ENCODE measurements around the gene PTH1R. TPM values are rescaled to one million over a fixed set of nuclear protein-coding genes. Genes with fewer than 3 reads are reported as not detected.

The PTH1R gene
- total RNA-seq, 2 donors from 2014 or later = not detected

GRCh38 chr3:46867550-46867898, 10.0 kb upstream of the PTH1R start:
- no peak for DNase-seq (ENCODE audit: low spot score in 2 of 2)
- Mint-ChIP-seq H3K27ac (no peak overlapping the region), H3K36me3 (no peaks in the 10 kb centered on the region), H3K9me3 (no peaks in the 10 kb centered on the region)
- ATAC-seq = no peak

DNA sequence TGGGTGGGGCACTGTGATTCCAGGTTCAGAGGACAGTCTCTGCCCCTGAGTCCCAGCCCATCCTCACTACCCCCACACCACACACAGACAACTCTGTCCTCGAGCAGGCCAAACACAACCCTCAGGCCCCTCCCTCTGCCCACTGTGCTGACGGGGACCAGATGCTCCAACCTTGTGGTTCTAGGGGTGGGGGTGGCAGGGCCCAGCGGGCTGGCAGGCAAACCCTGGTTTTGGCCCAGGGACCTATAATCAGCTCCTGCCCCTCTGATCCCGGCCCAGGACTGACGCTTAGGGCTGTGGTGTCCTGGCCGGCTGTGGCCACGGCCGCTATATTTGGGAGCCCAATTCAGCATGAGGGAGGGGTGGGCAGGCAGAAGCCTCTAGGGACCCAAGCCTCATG, 9.2 kb upstream of the PTH1R start:
- Mint-ChIP-seq H3K9me3 (no peaks in the 10 kb centered on the region), H3K27ac (no peak overlapping the region), H3K36me3 (no peaks in the 10 kb centered on the region)
- DNase-seq (ENCODE audit: low spot score in 2 of 2) (no peak), ATAC-seq (no peak)

DNA sequence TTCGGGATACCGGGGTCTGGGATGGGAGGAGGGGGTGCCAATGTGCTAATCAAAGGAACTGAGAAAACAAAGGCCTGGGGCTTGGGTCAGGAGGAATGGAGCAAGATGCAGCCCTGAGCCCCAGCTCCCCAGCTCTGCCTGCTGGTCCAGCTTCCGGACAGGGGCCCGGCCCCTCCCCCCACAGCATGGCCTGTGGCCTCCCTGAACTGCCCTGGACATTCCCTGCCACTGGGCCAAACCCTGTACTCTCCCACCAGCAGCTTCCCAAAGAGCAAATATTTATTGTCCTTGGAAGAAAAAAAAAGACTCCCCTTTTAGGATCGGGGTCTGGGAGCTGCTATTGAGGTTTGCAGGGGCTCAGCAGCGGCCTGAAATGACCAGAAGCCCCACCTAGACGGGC, 8.6 kb upstream of the PTH1R start:
- no peak for DNase-seq (ENCODE audit: low spot score in 2 of 2)
- Mint-ChIP-seq H3K9me3 (no peaks in the 10 kb centered on the region), H3K27ac (no peak overlapping the region), H3K36me3 (no peaks in the 10 kb centered on the region)
- no peak for ATAC-seq

- ATAC-seq (no peak), DNase-seq (ENCODE audit: low spot score in 2 of 2) (no peak)
- Mint-ChIP-seq H3K27ac (no peak overlapping the region), H3K9me3 (no peaks in the 10 kb centered on the region), H3K36me3 (no peaks in the 10 kb centered on the region)
Observed at GRCh38 chr3:46869440-46869839, 8.1 kb upstream of the PTH1R start.

DNA sequence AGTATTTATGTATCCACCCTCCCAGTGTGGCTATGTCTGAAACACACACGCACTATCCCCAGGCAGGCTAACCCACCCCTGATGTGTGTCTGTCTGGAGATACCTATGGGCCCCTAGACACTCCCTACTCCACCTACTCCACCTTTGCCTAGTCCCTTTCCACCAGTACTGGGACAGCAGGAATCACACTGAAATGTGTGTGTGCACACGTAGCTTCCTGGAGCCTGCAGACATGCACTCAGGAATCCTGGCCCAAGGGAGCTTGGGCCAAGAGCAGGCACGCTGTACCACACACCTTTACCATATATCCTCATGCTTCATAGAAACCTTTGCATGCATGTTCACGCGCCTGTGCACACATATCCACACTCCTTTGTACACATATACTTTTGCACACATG, 6.9 kb upstream of the PTH1R start:
- ATAC-seq = no peak
- no peaks in the 10 kb centered on the region for H3K9me3 Mint-ChIP-seq
- H3K36me3 Mint-ChIP-seq = no peaks in the 10 kb centered on the region
- DNase-seq (ENCODE audit: low spot score in 2 of 2) = no peak
- H3K27ac Mint-ChIP-seq = no peak overlapping the region

GRCh38 chr3:46871222-46871621, 6.3 kb upstream of the PTH1R start:
- no peak for ATAC-seq
- no peaks in the 10 kb centered on the region for H3K9me3 Mint-ChIP-seq
- no peak overlapping the region for H3K27ac Mint-ChIP-seq
- no peak for DNase-seq (ENCODE audit: low spot score in 2 of 2)
- H3K36me3 Mint-ChIP-seq = no peaks in the 10 kb centered on the region

DNA sequence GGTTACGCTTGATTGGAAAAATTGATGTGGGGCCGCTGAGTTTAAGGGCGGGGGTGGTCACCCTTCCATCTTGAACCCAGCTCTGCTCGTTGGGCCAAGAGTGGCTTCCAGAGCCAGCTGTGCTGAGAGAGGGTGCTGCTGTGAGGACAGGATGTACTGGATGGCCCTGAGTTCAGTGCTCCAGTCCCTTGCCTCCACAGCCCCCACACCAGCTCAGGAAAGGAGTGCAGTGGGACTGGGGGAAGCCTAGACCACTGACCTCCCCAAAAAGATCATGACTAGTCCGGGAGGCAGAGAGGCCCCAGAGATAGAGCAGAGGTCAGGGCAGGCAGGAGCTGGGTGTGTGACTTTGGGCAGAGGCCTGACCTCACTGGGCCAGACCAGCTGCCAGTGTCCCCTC, 4.0 kb upstream of the PTH1R start:
- ATAC-seq (peak in 1 of 2 donors; percentile 11), DNase-seq (ENCODE audit: low spot score in 2 of 2) (no peak)
- Mint-ChIP-seq H3K9me3 (no peaks in the 10 kb centered on the region), H3K36me3 (no peaks in the 10 kb centered on the region), H3K27ac (no peak overlapping the region)

- Mint-ChIP-seq H3K36me3 (no peaks in the 10 kb centered on the region), H3K27ac (no peak overlapping the region), H3K9me3 (no peaks in the 10 kb centered on the region)
- ATAC-seq (no peak), DNase-seq (ENCODE audit: low spot score in 2 of 2) (no peak)
Observed at GRCh38 chr3:46874430-46874829, 3.1 kb upstream of the PTH1R start.

- DNase-seq (ENCODE audit: low spot score in 2 of 2) (no peak), ATAC-seq (no peak)
- H3K27ac Mint-ChIP-seq = no peak overlapping the region
- H3K36me3 Mint-ChIP-seq = peaks cover 0 to 4% of the 10 kb centered on the region in 2 donors
- no peaks in the 10 kb centered on the region for H3K9me3 Mint-ChIP-seq
Observed at GRCh38 chr3:46875560-46875959, 2.0 kb upstream of the PTH1R start.

- peaks cover 0 to 7% of the 10 kb centered on the region in 2 donors for H3K36me3 Mint-ChIP-seq
- ATAC-seq (no peak), DNase-seq (ENCODE audit: low spot score in 2 of 2) (no peak)
- no peak overlapping the region for H3K27ac Mint-ChIP-seq
- H3K9me3 Mint-ChIP-seq = no peaks in the 10 kb centered on the region
Observed at GRCh38 chr3:46876313-46877300, 914 bp upstream of the PTH1R start.

DNA sequence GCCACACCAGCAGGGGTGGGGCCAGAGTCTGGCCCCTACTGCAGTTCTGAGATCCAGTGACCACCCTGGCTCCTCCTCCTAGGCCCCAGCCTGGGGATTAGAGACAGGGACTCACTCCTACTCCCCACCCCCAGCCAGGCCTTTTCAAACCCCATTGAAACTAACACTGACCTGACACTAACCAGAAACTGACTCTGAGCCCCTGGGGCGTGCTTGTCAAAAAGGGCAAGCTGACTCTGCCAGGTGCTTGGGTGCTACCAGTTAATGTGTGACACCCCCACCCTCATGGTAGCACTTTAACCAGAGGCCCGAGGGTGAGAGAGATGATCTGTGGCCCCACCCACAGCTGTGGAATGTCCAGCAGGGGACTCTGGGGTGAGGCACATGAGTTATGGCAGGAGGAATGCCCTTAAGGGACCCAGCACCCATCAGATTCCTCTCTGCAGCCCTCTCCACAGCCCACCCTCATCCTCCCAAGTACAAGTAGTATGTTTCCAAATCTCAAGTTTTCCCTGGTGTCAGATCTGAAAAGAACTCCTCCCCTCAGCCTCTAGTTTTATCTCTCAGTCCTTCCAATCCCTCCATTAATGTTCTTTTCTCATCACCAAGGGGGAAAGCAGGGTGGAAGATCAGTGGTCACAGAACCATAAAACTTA, 1.4 kb downstream of the PTH1R start:
- peaks cover 0 to 7% of the 10 kb centered on the region in 2 donors for H3K36me3 Mint-ChIP-seq
- H3K27ac Mint-ChIP-seq = no peak overlapping the region
- H3K9me3 Mint-ChIP-seq = no peaks in the 10 kb centered on the region
- ATAC-seq = no peak
- DNase-seq (ENCODE audit: low spot score in 2 of 2) = no peak

GRCh38 chr3:46880884-46881595, 3.5 kb downstream of the PTH1R start:
- Mint-ChIP-seq H3K36me3 (peaks cover 0 to 7% of the 10 kb centered on the region in 2 donors), H3K27ac (no peak overlapping the region), H3K9me3 (no peaks in the 10 kb centered on the region)
- DNase-seq (ENCODE audit: low spot score in 2 of 2) = no peak
- no peak for ATAC-seq

- peaks cover 0 to 7% of the 10 kb centered on the region in 2 donors for H3K36me3 Mint-ChIP-seq
- no peak for DNase-seq (ENCODE audit: low spot score in 2 of 2)
- peak; percentile 14 to 34 for ATAC-seq
- H3K9me3 Mint-ChIP-seq = no peaks in the 10 kb centered on the region
- no peak overlapping the region for H3K27ac Mint-ChIP-seq
Observed at GRCh38 chr3:46881596-46882376, 4.3 kb downstream of the PTH1R start.

DNA sequence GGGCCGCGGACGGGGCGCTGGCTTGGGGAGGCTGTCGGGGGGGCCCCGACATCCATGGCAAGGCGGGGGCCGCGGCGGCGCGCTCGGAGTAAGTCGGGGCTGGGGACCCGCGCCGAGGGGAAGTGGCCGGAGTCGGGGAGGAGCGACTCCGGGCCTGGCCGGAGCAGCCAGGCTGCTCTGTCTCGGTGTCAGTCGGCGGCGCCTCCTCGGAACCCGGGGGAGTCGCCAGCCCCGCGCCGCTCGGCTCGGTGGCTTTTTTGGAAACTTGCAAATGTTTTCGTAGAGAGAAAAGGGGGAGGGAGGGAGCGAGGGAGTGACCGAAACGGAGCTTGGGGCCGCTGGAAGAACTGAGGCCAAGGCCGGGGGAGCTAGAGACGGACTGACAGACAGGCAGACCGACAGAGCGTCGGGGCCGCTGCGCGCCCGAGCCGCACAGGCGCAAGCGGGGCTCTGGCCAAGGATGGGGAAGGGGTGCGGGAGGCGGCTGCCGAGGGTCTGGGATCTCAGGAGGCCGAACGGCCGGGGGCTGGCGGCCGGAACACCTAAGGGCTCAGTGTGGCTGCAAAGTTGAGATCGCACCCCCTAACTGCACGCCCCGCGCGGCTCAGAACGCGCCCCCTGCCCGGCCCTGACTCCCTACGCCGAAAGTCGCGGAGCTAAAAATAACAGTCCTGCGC, 5.0 kb downstream of the PTH1R start:
- no peaks in the 10 kb centered on the region for H3K9me3 Mint-ChIP-seq
- H3K36me3 Mint-ChIP-seq = peaks cover 0 to 7% of the 10 kb centered on the region in 2 donors
- DNase-seq (ENCODE audit: low spot score in 2 of 2) (no peak), ATAC-seq (peak; percentile 24 to 27)
- H3K27ac Mint-ChIP-seq = no peak overlapping the region

DNA sequence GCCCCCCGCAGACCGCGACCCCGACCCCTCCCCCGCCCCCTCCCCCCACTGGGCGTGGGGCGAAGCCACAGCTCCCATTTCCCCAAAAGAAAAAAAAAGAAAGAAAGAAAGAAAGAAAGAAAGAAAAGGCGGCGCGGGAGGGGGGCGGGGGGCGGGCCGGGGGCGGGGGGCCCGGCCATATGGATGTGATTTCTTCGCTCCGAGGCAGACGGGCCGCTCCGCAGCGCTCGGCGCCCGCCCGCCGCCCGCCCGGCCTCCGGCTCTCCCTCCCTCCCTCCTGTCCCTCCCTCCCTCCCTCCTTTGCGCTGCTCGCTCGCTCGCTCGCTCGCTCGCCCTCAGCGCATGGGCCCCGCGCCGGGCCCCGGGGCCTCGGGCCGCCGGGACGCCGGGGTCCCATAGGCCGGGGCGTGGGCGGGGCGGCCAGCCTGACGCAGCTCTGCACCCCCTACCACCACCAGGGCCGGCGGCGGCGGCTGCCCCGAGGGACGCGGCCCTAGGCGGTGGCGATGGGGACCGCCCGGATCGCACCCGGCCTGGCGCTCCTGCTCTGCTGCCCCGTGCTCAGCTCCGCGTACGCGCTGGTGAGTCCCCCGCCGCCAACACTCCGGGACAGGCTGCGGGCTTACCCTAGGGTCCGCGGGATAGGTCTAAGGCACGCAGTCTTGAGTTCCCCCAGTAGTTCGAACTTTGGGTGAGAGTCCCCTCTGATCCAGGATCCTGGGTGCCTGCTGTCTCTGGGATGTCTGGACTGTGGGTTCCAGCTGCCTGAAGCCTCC, 5.7 kb downstream of the PTH1R start:
- no peaks in the 10 kb centered on the region for H3K9me3 Mint-ChIP-seq
- H3K36me3 Mint-ChIP-seq = peaks cover 0 to 7% of the 10 kb centered on the region in 2 donors
- DNase-seq (ENCODE audit: low spot score in 2 of 2) (no peak), ATAC-seq (peak; percentile 34 to 53)
- H3K27ac Mint-ChIP-seq = no peak overlapping the region

Data from activated naive CD4-positive, alpha-beta T cell treated with anti-CD3 and anti-CD28 coated beads, Interleukin-2, amount 50 U/mL, for 72 hours (primary cell).